NCI-H1417 (cell line): ENCODE measurements around the gene OGFRL1.

Source experiments
- DNase-seq, 3 experiments: peaks; one replicate each; lab custom pipeline; 2025; lab: John Stamatoyannopoulos, UW

Gene OGFRL1

GRCh38 chr6:71334768-71335167 is 46.2 kb downstream of the OGFRL1 start:
- DNase-seq: no peak

- no peak for DNase-seq
Observed at GRCh38 chr6:71335544-71335943, 46.9 kb downstream of the OGFRL1 start.

- no peak for DNase-seq
Observed at GRCh38 chr6:71336901-71337300, 48.3 kb downstream of the OGFRL1 start.

GRCh38 chr6:71338540-71339316 is 50.1 kb downstream of the OGFRL1 start:
- no peak for DNase-seq

GRCh38 chr6:71342772-71343171 is 54.2 kb downstream of the OGFRL1 start:
- DNase-seq: no peak

GRCh38 chr6:71345476-71346333 is 57.1 kb downstream of the OGFRL1 start:
- DNase-seq: peak in 1 of 3 experiments; percentile 25

GRCh38 chr6:71346334-71346694 is 57.7 kb downstream of the OGFRL1 start:
- no peak for DNase-seq

GRCh38 chr6:71347119-71347518 is 58.5 kb downstream of the OGFRL1 start:
- DNase-seq: no peak

GRCh38 chr6:71349395-71349794 is 60.8 kb downstream of the OGFRL1 start:
- DNase-seq: peak in 2 of 3 experiments; percentile 34 to 63

- no peak for DNase-seq
Observed at GRCh38 chr6:71349976-71350615, 61.5 kb downstream of the OGFRL1 start.

GRCh38 chr6:71351190-71351589 is 62.6 kb downstream of the OGFRL1 start:
- no peak for DNase-seq
